A549 (cell line): ENCODE measurements around the gene ANK3. TPM values are rescaled to one million over a fixed set of nuclear protein-coding genes. Genes with fewer than 3 reads are reported as not detected.

ENCODE experiments used
- ATAC-seq, 2 experiments: fragments of 200-7000 bp in 1 of 2; fragments of >200 bp in 1 of 2; cut with Nextera tagmentation in 1 of 2; cut with Tn5 transposase in 1 of 2; 3 replicates each; pipeline versions ENCODE4 v1.8.0 to v1.9.1; 2018 to 2020; ENCODE audit warnings: mild to moderate bottlenecking in 1 of 2, moderate library complexity in 1 of 2
- CTCF ChIA-PET: fragments of 300-600 bp; sonication (Branson Sonifier 250); formaldehyde crosslinking; extraction: SDS; loops from one replicate; lab custom pipeline; 2021; ENCODE audit warnings: antibody characterized with exemption, inconsistent platforms; lab: Yijun Ruan, JAX
- POLR2A ChIA-PET: fragments of 350-600 bp; formaldehyde crosslinking; extraction: SDS; loops from one replicate; lab custom pipeline; 2021; ENCODE audit warnings: antibody characterized with exemption, inconsistent platforms; lab: Yijun Ruan, JAX
- DNase-seq, 2 experiments: peaks; one replicate each; pipeline versions ENCODE4 v3.0.0 to v3.0.0-alpha.2; 2011 to 2016; ENCODE audit warnings: low read depth in 1 of 2, low spot score in 1 of 2
- FAIRE-seq: peaks from 2 replicates; lab custom pipeline; 2011; peaks lifted over from hg19 to GRCh38; lab: Jason Lieb, UNC
- H3K27ac ChIP-seq, 2 experiments: fragments of >200 bp; sonication (Bioruptor Twin); formaldehyde crosslinking; 3 replicates each; pipeline ENCODE4 v1.5.1; 2016 to 2017
- H3K4me1 ChIP-seq: fragments of >200 bp; sonication (Bioruptor Twin); formaldehyde crosslinking; 3 replicates; pipeline ENCODE4 v1.6.1; 2016
- H3K4me2 ChIP-seq: fragments of >200 bp; sonication (Bioruptor Twin); formaldehyde crosslinking; 3 replicates; pipeline ENCODE4 v1.6.1; 2016
- H3K4me3 ChIP-seq: fragments of >200 bp; sonication (Bioruptor Twin); formaldehyde crosslinking; 3 replicates; pipeline ENCODE4 v1.5.1; 2016
- H3K9me3 ChIP-seq: fragments of >200 bp; sonication (Bioruptor Twin); formaldehyde crosslinking; 3 replicates; pipeline ENCODE4 v1.6.1; 2016
- CBX2 ChIP-seq: fragments of 200-600 bp; sonication (generic); IDR thresholded peaks from 2 replicates; pipeline ENCODE4 v1.6.1; 2016; ENCODE audit warnings: low read depth, mild to moderate bottlenecking, borderline replicate concordance
- CHD4 ChIP-seq: fragments of 200-600 bp; sonication (generic); IDR thresholded peaks from 2 replicates; pipeline ENCODE4 v1.6.1; 2016; ENCODE audit warnings: antibody characterized with exemption, mild to moderate bottlenecking, borderline replicate concordance
- EHF ChIP-seq: fragments of 250-450 bp; sonication (Bioruptor Pico); IDR thresholded peaks from 2 replicates; pipeline ENCODE4 v1.5.0; 2020; ENCODE audit warnings: mild to moderate bottlenecking
- ESRRA ChIP-seq: fragments of 150-350 bp; IDR thresholded peaks from 2 replicates; pipeline ENCODE4 v1.6.1; 2014; ENCODE audit warnings: mild to moderate bottlenecking, low read length, borderline replicate concordance
- FOSB ChIP-seq: fragments of 250-450 bp; sonication (Bioruptor Pico); IDR thresholded peaks from 2 replicates; pipeline ENCODE4 v1.5.0; 2020; ENCODE audit warnings: mild to moderate bottlenecking, moderate library complexity
- HDAC2 ChIP-seq: fragments of 200-600 bp; sonication (generic); IDR thresholded peaks from 2 replicates; pipeline ENCODE4 v1.6.1; 2016
- HEYL ChIP-seq: fragments of 250-450 bp; sonication (Bioruptor Pico); IDR thresholded peaks from 2 replicates; pipeline ENCODE4 v1.8.0; 2021; ENCODE audit warnings: mild to moderate bottlenecking, moderate library complexity
- HOXB13 ChIP-seq: fragments of 250-450 bp; sonication (Bioruptor Pico); IDR thresholded peaks from 2 replicates; pipeline ENCODE4 v1.5.0; 2020; ENCODE audit warnings: low read depth, mild to moderate bottlenecking, moderate library complexity
- HOXB5 ChIP-seq: fragments of 250-450 bp; sonication (Bioruptor Pico); IDR thresholded peaks from 2 replicates; pipeline ENCODE4 v1.5.0; 2020; ENCODE audit warnings: mild to moderate bottlenecking, moderate library complexity
- JUNB ChIP-seq: fragments of >200 bp; sonication (Bioruptor Twin); formaldehyde crosslinking; IDR thresholded peaks from 2 replicates; pipeline ENCODE4 v1.6.1; 2016
- KDM5A ChIP-seq: fragments of 200-600 bp; sonication (generic); IDR thresholded peaks from 2 replicates; pipeline ENCODE4 v1.6.1; 2016; ENCODE audit warnings: antibody characterized with exemption, mild to moderate bottlenecking
- MAFK ChIP-seq: fragments of 450-650 bp; IDR thresholded peaks from 2 replicates; pipeline ENCODE4 v1.6.1; 2014; ENCODE audit not compliant: partially characterized antibody
- MAX ChIP-seq: IDR thresholded peaks from 2 replicates; pipeline ENCODE4 v1.6.1; 2012
- NPAS2 ChIP-seq: fragments of 250-450 bp; sonication (Bioruptor Pico); IDR thresholded peaks from 2 replicates; pipeline ENCODE4 v1.8.0; 2022; ENCODE audit warnings: mild to moderate bottlenecking, moderate library complexity, borderline replicate concordance
- NR3C1 ChIP-seq: fragments of >200 bp; sonication (Bioruptor Twin); formaldehyde crosslinking; IDR thresholded peaks from 3 replicates; pipeline ENCODE4 v1.6.1; 2017
- PBX3 ChIP-seq: IDR thresholded peaks from 2 replicates; pipeline ENCODE4 v1.6.1; 2012
- POLR2A ChIP-seq: IDR thresholded peaks from 2 replicates; pipeline ENCODE4 v1.6.1; 2012; ENCODE audit warnings: mild to moderate bottlenecking, low read length
- RAD21 ChIP-seq, 2 experiments: fragments of >200 bp in 1 of 2; sonication (Bioruptor Twin) in 1 of 2; formaldehyde crosslinking in 1 of 2; IDR thresholded peaks in 1 of 2; conservative IDR thresholded peaks in 1 of 2; 2 replicates in 1 of 2; 3 replicates in 1 of 2; pipeline ENCODE4 v1.6.1; 2012 to 2018; ENCODE audit warnings: inconsistent platforms in 1 of 2
- RARB ChIP-seq: fragments of 250-450 bp; sonication (Bioruptor Pico); IDR thresholded peaks from 2 replicates; pipeline ENCODE4 v1.8.0; 2021; ENCODE audit warnings: mild to moderate bottlenecking, moderate library complexity
- REST ChIP-seq: fragments of 200-600 bp; sonication (generic); IDR thresholded peaks from 2 replicates; pipeline ENCODE4 v1.6.1; 2016; ENCODE audit warnings: antibody characterized with exemption, mild to moderate bottlenecking, moderate library complexity
- SMC3 ChIP-seq: fragments of >200 bp; sonication (Bioruptor Twin); formaldehyde crosslinking; IDR thresholded peaks from 3 replicates; pipeline ENCODE4 v1.6.1; 2018; ENCODE audit warnings: inconsistent platforms
- SREBF2 ChIP-seq: fragments of 450-650 bp; IDR thresholded peaks from 2 replicates; pipeline ENCODE4 v1.6.1; 2014; ENCODE audit warnings: mild to moderate bottlenecking, moderate library complexity
- TFCP2L1 ChIP-seq: fragments of 250-450 bp; sonication (Bioruptor Pico); IDR thresholded peaks from 2 replicates; pipeline ENCODE4 v1.5.0; 2021; ENCODE audit warnings: mild to moderate bottlenecking
- TP53 ChIP-seq: fragments of 250-450 bp; sonication (Bioruptor Pico); IDR thresholded peaks from 2 replicates; pipeline ENCODE4 v1.5.0; 2021; ENCODE audit warnings: mild to moderate bottlenecking, moderate library complexity
- USF2 ChIP-seq: fragments of 450-650 bp; IDR thresholded peaks from 2 replicates; pipeline ENCODE4 v1.6.1; 2014; ENCODE audit warnings: antibody characterized with exemption
- WGBS: methylation state at CpG from one replicate; pipeline ENCODE4 v1.1.6; 2017; ENCODE audit errors: missing lambda C conversion rate; 5-methylcytosine and 5-hydroxymethylcytosine counted together
- polyA plus RNA-seq, 4 experiments: library from polyadenylated mRNA; depleted of rRNA in 3 of 4; stranded (reverse); fragments of >200 nt; fragmentation: RNase III in 1 of 4; extraction: RNeasy Plus Mini Kit Qiagen cat#74134 plus additional on column Dnase treatment in 1 of 4; gene quantifications; 2 replicates in 3 of 4; 3 replicates in 1 of 4; pipeline ENCODE4 v1.2.3, GENCODE V29; 2011 to 2017
- TF ChIP-seq, protein P1 (sequence below): IDR thresholded peaks from 2 replicates; pipeline ENCODE4 v1.6.1; 2012; ENCODE audit warnings: low read depth, borderline replicate concordance
- TF ChIP-seq, protein P2 (sequence below): fragments of 250-450 bp; sonication (Bioruptor Pico); IDR thresholded peaks from 2 replicates; pipeline ENCODE4 v1.5.0; 2020; ENCODE audit warnings: low read depth, mild to moderate bottlenecking, moderate library complexity
- TF ChIP-seq, protein P3 (sequence below): fragments of >200 bp; sonication (Bioruptor Twin); formaldehyde crosslinking; IDR thresholded peaks from 2 replicates; pipeline ENCODE4 v1.6.1; 2016

ANK3 gene
- polyA plus RNA-seq, 2 of the 4 experiments (the other 2 are of a cell fraction) = 0.56 to 5.4 TPM

- H3K27ac ChIP-seq = no peak overlapping the region
- TF ChIP-seq PBX3 (no peak), KDM5A (no peak), JUNB (no peak), SREBF2 (no peak), TFCP2L1 (no peak), RAD21 (conservative IDR thresholded peaks at IDR 0.05 in 1 of 2, IDR thresholded peaks at IDR 0.05 in 1 of 2) (no peak), HOXB13 (CRISPR knock-in tag) (no peak), REST (no peak), MAFK (no peak), USF2 (no peak), MAX (no peak), CHD4 (no peak), RARB (CRISPR knock-in tag) (no peak), EHF (CRISPR knock-in tag) (no peak), HDAC2 (no peak), NPAS2 (CRISPR knock-in tag) (no peak)
- FAIRE-seq (no peak), ATAC-seq (no peak), DNase-seq (no peak)
- H3K4me1 ChIP-seq = no peaks in the 10 kb centered on the region
- 66% methylated on average over 5 of the region's 5 CpGs for WGBS
- no peak overlapping the region for H3K4me3 ChIP-seq
- no peaks in the 10 kb centered on the region for H3K9me3 ChIP-seq
- ChIA-PET POLR2A (no interaction called here), CTCF (no interaction called here)
- H3K4me2 ChIP-seq = no peak overlapping the region
These were observed 84.2 kb downstream of the ANK3 start for GRCh38 chr10:60305380-60305892.

DNA sequence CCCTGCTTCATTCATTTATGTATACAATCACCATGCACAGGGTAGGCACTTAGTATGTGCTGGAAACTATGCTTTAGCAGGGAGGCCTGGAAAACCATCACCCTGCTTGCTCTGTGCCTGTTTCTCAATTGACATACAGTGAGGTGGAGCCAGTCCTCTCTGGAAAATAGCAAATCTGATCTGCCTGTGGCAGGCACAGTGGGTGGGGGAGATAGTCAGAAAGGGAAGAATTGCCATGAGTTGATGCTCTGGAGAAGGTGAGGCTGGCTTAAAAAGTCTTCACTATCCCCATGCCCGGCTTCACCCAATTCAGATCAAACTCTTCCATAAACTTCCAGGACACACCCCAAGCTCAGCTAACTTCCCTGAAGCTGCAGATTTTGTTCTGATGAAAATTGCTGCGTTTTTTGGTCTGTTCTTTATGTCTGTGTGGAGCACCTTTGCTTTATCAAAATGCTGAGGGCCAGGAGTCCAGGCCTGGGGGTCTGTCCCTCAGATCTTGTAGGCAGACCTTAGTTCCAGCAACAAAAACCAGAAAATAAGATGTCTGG, 84.8 kb downstream of the ANK3 start:
- H3K4me3 ChIP-seq = no peak overlapping the region
- H3K4me1 ChIP-seq = no peaks in the 10 kb centered on the region
- H3K9me3 ChIP-seq = no peaks in the 10 kb centered on the region
- TF ChIP-seq HOXB13 (CRISPR knock-in tag) (no peak), NR3C1 (no peak), SMC3 (no peak)
- CTCF ChIA-PET = no interaction called here
- H3K27ac ChIP-seq = no peak overlapping the region
- no peak for FAIRE-seq
- H3K4me2 ChIP-seq = no peak overlapping the region
- WGBS = 50% methylated on average over 2 of the region's 2 CpGs
- POLR2A ChIA-PET = no interaction called here
- no peak for ATAC-seq
- no peak for DNase-seq

- CTCF ChIA-PET = interaction anchor here (1.2 kb wide), 1 partner anchor 10 kb away, joined by 5 read pairs; no protein-coding TSS in a partner anchor
- TF ChIP-seq, protein P1, sequence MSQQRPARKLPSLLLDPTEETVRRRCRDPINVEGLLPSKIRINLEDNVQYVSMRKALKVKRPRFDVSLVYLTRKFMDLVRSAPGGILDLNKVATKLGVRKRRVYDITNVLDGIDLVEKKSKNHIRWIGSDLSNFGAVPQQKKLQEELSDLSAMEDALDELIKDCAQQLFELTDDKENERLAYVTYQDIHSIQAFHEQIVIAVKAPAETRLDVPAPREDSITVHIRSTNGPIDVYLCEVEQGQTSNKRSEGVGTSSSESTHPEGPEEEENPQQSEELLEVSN = no peak
- no peak for TF ChIP-seq HOXB5 (CRISPR knock-in tag)
- TF ChIP-seq, protein P2, sequence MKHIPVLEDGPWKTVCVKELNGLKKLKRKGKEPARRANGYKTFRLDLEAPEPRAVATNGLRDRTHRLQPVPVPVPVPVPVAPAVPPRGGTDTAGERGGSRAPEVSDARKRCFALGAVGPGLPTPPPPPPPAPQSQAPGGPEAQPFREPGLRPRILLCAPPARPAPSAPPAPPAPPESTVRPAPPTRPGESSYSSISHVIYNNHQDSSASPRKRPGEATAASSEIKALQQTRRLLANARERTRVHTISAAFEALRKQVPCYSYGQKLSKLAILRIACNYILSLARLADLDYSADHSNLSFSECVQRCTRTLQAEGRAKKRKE (CRISPR knock-in tag) = no peak
- TF ChIP-seq, protein P3, sequence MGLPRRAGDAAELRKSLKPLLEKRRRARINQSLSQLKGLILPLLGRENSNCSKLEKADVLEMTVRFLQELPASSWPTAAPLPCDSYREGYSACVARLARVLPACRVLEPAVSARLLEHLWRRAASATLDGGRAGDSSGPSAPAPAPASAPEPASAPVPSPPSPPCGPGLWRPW = no peak
- no peak for TF ChIP-seq HEYL (CRISPR knock-in tag)
- TF ChIP-seq MAX = no peak
- no peak for TF ChIP-seq NR3C1
- no peak for TF ChIP-seq HDAC2
- no peak for TF ChIP-seq FOSB (CRISPR knock-in tag)
- TF ChIP-seq POLR2A = no peak
- no peak for TF ChIP-seq CBX2
- TF ChIP-seq ESRRA = no peak
- no peak for TF ChIP-seq TP53 (CRISPR knock-in tag)
- Histone ChIP-seq H3K4me2 (no peak overlapping the region), H3K4me3 (no peak overlapping the region), H3K4me1 (no peaks in the 10 kb centered on the region), H3K9me3 (no peaks in the 10 kb centered on the region), H3K27ac (no peak overlapping the region)
- DNase-seq = no peak
- FAIRE-seq = no peak
- 83% methylated on average over 1 of the region's 1 CpG for WGBS
- POLR2A ChIA-PET = no interaction called here
- no peak for ATAC-seq
These were observed 85.9 kb downstream of the ANK3 start for GRCh38 chr10:60303778-60304177.
